GM12875 (cell line): ENCODE results near the gene PRR18.
A peak's percentile ranks its signal among the peaks of the same experiment; 100 is the strongest.

Experiments used
- H3K4me3 ChIP-seq: one replicate; pipeline ENCODE4 v1.5.1; 2011; ENCODE audit warnings: low read depth, low read length, control low read depth
- TF ChIP-seq, protein P1 (sequence below): IDR thresholded peaks from 2 replicates; pipeline ENCODE4 v1.5.1; 2011; ENCODE audit warnings: low read depth, mild to moderate bottlenecking, control low read depth, inconsistent platforms, low read length, moderate library complexity, borderline replicate concordance; ENCODE audit not compliant: insufficient read depth

Gene PRR18, protein sequence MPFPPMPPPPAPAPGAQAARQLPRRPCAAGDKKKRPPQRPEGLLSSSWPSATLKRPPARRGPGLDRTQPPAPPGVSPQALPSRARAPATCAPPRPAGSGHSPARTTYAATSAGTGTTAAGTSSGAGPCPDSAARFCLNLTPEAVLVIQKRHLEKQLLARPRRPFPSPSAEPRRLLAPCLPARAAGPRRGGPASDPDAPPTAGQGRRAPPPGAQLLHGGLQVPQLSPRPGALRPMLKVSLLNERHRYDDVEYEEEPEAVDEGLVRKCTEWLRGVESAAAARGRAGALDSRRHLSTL

GRCh38 chr6:166308033-166308768 lies at the start of gene PRR18:
Gene PRR18 (minus strand): TSS chr6:166308392. CDS start chr6:166308142, 250 bp downstream.
- peak within 1 kb of the TSS; percentile 36 for H3K4me3 ChIP-seq
- TF ChIP-seq, protein P1, sequence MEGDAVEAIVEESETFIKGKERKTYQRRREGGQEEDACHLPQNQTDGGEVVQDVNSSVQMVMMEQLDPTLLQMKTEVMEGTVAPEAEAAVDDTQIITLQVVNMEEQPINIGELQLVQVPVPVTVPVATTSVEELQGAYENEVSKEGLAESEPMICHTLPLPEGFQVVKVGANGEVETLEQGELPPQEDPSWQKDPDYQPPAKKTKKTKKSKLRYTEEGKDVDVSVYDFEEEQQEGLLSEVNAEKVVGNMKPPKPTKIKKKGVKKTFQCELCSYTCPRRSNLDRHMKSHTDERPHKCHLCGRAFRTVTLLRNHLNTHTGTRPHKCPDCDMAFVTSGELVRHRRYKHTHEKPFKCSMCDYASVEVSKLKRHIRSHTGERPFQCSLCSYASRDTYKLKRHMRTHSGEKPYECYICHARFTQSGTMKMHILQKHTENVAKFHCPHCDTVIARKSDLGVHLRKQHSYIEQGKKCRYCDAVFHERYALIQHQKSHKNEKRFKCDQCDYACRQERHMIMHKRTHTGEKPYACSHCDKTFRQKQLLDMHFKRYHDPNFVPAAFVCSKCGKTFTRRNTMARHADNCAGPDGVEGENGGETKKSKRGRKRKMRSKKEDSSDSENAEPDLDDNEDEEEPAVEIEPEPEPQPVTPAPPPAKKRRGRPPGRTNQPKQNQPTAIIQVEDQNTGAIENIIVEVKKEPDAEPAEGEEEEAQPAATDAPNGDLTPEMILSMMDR, result no peak

DNA sequence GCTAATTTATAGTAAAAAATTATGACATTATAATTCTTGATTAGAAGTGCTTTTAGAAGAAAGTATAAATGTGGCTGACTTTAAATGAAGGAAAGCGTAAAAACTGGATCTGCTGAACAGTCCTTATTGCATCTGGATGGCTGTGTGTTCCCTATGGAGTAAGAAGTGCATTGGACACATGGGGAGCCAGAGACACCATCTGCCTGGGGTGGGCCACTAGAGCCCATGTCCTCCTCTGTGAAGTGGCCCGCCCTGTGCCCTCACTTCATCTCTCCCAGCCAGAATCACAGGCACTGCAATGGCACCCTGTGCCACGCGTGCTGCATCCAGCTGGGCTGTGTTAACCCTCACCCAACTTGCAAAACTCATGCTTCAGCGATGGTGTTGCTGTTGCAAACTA lies 47.4 kb upstream of the PRR18 start:
- no peak overlapping the region for H3K4me3 ChIP-seq
- TF ChIP-seq, protein P1, result no peak

DNA sequence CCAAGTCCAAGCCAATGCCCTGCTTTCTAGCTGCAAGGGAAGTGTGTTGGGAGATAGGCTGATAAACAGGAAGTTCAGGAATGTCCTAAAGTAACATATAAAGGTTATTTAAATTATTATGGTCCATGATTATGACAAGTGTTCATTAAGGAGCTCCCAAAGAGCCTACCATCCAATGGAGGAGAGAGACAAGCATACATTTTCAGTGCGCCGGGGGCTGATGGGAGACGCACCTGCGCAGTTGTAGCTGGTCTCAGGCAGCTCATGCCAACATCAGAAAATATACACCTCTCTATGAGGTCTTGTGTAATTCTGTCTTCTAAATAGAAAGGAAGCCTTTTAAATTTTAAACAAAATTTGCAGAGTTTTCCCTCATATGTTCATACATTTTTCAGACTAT lies 46.8 kb upstream of the PRR18 start:
- H3K4me3 ChIP-seq, result no peak overlapping the region
- TF ChIP-seq, protein P1, result no peak

DNA sequence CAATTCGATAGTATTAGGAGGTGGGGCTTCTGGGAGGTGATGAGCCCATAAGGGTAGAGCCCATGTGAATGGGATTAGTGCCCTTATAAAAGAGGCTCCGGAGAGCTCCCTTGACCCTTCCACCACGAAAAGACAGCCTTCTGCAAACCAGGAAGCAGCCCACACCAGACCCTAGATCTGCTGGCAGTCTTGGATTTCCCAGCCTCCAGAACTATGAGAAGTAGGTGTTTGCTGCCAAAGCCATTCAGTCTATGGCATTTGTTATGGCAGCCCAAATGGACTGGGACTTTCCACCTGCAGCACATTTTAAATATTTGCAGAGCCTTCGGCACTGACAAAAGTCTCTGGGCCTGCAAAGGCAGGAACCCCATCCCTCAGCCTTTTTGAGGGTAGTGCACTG lies 46.0 kb upstream of the PRR18 start:
- H3K4me3 ChIP-seq, result no peak overlapping the region
- TF ChIP-seq, protein P1, result no peak

DNA sequence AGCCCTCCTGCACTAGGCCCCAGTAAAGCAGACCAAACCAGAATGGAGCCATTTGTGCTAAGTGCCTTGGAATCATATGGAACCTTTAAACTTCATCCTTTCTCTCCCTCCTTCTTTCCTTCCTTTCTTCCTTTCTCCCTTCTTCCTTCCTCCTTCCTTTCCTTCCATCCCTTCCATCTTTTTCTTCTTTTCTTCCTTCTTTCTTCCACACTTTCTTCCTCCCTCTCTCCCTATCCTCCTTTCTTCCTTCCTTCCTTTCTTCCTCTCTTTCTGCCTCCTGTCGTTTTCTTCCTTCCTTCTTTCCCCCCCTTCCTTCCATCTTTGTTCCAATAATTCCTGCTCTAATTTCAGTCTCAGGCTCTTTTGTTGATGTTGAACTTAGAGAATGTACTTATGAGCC lies 45.3 kb upstream of the PRR18 start:
- H3K4me3 ChIP-seq, result no peak overlapping the region
- TF ChIP-seq, protein P1, result no peak

- H3K4me3 ChIP-seq, result no peak overlapping the region
- TF ChIP-seq, protein P1, result no peak
Measured at GRCh38 chr6:166352923-166353322, 44.7 kb upstream of the PRR18 start.
